HG03095 (cell line): ENCODE results near the gene MTSS2.

ENCODE experiments used
- ATAC-seq: cut with Tn5 transposase; IDR thresholded peaks from one replicate; pipeline ENCODE4 v1.9.1; 2021; ENCODE audit warnings: moderate library complexity; ENCODE audit not compliant: unreplicated experiment

Gene MTSS2

GRCh38 chr16:70700101-70701020, 14.5 kb upstream of the MTSS2 start:
- ATAC-seq: no peak

- ATAC-seq: no peak
Observed at GRCh38 chr16:70699696-70700095, 13.8 kb upstream of the MTSS2 start.

- no peak for ATAC-seq
Observed at GRCh38 chr16:70698901-70699300, 13.0 kb upstream of the MTSS2 start.

GRCh38 chr16:70697594-70698170, 11.8 kb upstream of the MTSS2 start:
- no peak for ATAC-seq

- no peak for ATAC-seq
Observed at GRCh38 chr16:70696952-70697593, 11.2 kb upstream of the MTSS2 start.

- no peak for ATAC-seq
Observed at GRCh38 chr16:70696355-70696754, 10.5 kb upstream of the MTSS2 start.

- ATAC-seq: no peak
Observed at GRCh38 chr16:70695331-70696070, 9.6 kb upstream of the MTSS2 start.

GRCh38 chr16:70694868-70695218, 9.0 kb upstream of the MTSS2 start:
- ATAC-seq: no peak

- ATAC-seq: no peak
Observed at GRCh38 chr16:70694088-70694867, 8.4 kb upstream of the MTSS2 start.

GRCh38 chr16:70692873-70693671, 7.2 kb upstream of the MTSS2 start:
- no peak for ATAC-seq

- ATAC-seq: no peak
Observed at GRCh38 chr16:70692130-70692872, 6.4 kb upstream of the MTSS2 start.

- ATAC-seq: no peak
Observed at GRCh38 chr16:70691223-70692129, 5.6 kb upstream of the MTSS2 start.

- no peak for ATAC-seq
Observed at GRCh38 chr16:70689970-70690891, 4.4 kb upstream of the MTSS2 start.

GRCh38 chr16:70689035-70689969, 3.4 kb upstream of the MTSS2 start:
- ATAC-seq: no peak

GRCh38 chr16:70688246-70688742, 2.4 kb upstream of the MTSS2 start:
- ATAC-seq: no peak
